Upper lobe of right lung (tissue), 1 donor: ENCODE results near the gene IRAK2. TPM values are rescaled to one million over a fixed set of nuclear protein-coding genes. Genes with fewer than 3 reads are reported as not detected.
A peak's percentile ranks its signal among the peaks of the same experiment; 100 is the strongest.

Source experiments
- ATAC-seq: fragments of 200-7000 bp; cut with Tn5 transposase; one replicate; pipeline ENCODE4 v1.9.1; 2020; ENCODE audit warnings: mild to moderate bottlenecking, moderate library complexity
- DNase-seq: peaks from one replicate; pipeline ENCODE4 v3.0.0-alpha.2; 2020
- H3K27ac ChIP-seq: fragments of 200-600 bp; one replicate; pipeline ENCODE4 v1.8.0; 2022
- H3K27me3 ChIP-seq: fragments of 200-600 bp; one replicate; pipeline ENCODE4 v1.8.0; 2022; ENCODE audit warnings: mild to moderate bottlenecking
- H3K36me3 ChIP-seq: fragments of 200-600 bp; one replicate; pipeline ENCODE4 v1.8.0; 2022
- H3K4me1 ChIP-seq: fragments of 200-600 bp; one replicate; pipeline ENCODE4 v1.8.0; 2022
- H3K4me3 ChIP-seq: fragments of 200-600 bp; one replicate; pipeline ENCODE4 v1.8.0; 2022; ENCODE audit warnings: mild to moderate bottlenecking
- H3K9me3 ChIP-seq: fragments of 200-600 bp; one replicate; pipeline ENCODE4 v1.8.0; 2022
- CTCF ChIP-seq: fragments of 200-600 bp; IDR thresholded peaks from one replicate; pipeline ENCODE4 v1.8.0; 2022; ENCODE audit warnings: antibody characterized with exemption
- intact Hi-C: fragments of 100-400 bp; cut with DNase I; formaldehyde crosslinking; loops from one replicate; pipeline ENCODE4 v1.11.0; 2022
- total RNA-seq: library from RNA; stranded (reverse); fragmentation: NEBNext Ultra II Directional; extraction: Animal tissue kit (Norgen Biotek cat#: 25700); gene quantifications from one replicate; pipeline ENCODE4 v1.2.1, GENCODE V29; 2021
- donor health status: DM: no; HTN: yes; CAD: no; lungs with severe emphysema.

The IRAK2 gene
- total RNA-seq, 1 donor from 2014 or later, result 5.2 TPM

- ATAC-seq, result no peak
- H3K27ac ChIP-seq, result no peak overlapping the region
- no peaks in the 10 kb centered on the region for H3K27me3 ChIP-seq
- H3K9me3 ChIP-seq, result no peaks in the 10 kb centered on the region
- no peak overlapping the region for H3K4me3 ChIP-seq
- H3K4me1 ChIP-seq, result peaks cover 22% of the 10 kb centered on the region
- DNase-seq, result no peak
- intact Hi-C loops, result no loop called here
- TF ChIP-seq CTCF, result no peak
- H3K36me3 ChIP-seq, result no peaks in the 10 kb centered on the region
These were observed 18.2 kb downstream of the IRAK2 start for GRCh38 chr3:10182950-10183349.

GRCh38 chr3:10184250-10184649, 19.5 kb downstream of the IRAK2 start:
- no peak for ATAC-seq
- no peaks in the 10 kb centered on the region for H3K9me3 ChIP-seq
- intact Hi-C loops, result no loop called here
- H3K27me3 ChIP-seq, result no peaks in the 10 kb centered on the region
- no peak overlapping the region for H3K4me3 ChIP-seq
- H3K36me3 ChIP-seq, result no peaks in the 10 kb centered on the region
- TF ChIP-seq CTCF, result no peak
- DNase-seq, result no peak
- H3K4me1 ChIP-seq, result peaks cover 34% of the 10 kb centered on the region
- no peak overlapping the region for H3K27ac ChIP-seq

GRCh38 chr3:10185804-10186762, 21.4 kb downstream of the IRAK2 start:
- intact Hi-C loops, result no loop called here
- TF ChIP-seq CTCF, result no peak

DNA sequence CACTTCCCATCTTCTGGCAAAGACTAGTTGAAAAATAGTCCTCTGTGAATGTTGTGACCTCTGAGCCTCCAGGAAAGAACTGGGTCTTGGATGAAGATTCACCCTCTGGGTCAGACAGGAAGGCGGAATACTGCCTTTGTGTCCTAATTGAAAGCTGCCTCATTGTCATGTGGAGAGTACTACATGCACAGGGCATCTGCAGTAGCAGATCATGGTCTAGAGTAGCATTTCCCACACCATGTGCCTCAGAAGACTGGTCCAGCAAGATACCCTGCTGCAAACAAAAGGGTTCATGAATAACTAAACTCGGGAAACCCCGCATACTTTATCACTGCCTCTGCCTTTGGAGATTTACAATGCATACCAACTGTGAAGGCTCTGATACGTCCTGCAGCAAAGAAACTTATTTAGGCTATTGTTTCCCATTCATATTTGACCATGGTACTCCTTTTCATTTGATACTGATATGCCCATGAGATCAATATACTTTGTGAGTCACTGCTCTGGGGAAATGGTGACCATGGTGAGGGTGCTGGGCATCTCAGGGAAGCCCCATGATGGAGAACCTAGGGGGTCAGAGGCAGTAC, 22.7 kb downstream of the IRAK2 start:
- Histone ChIP-seq H3K27ac (no peak overlapping the region), H3K36me3 (no peaks in the 10 kb centered on the region), H3K4me1 (peaks cover 62% of the 10 kb centered on the region), H3K27me3 (no peaks in the 10 kb centered on the region), H3K9me3 (no peaks in the 10 kb centered on the region), H3K4me3 (no peak overlapping the region)
- TF ChIP-seq CTCF, result no peak
- ATAC-seq, result no peak
- DNase-seq, result no peak
- intact Hi-C loops, result no loop called here

More at GRCh38 chr3:10185804-10186762, 21.4 kb downstream of the IRAK2 start:
- Histone ChIP-seq H3K4me1 (peaks cover 52% of the 10 kb centered on the region), H3K4me3 (no peak overlapping the region), H3K27me3 (no peaks in the 10 kb centered on the region), H3K9me3 (no peaks in the 10 kb centered on the region), H3K27ac (peak overlapping the region; percentile 40), H3K36me3 (no peaks in the 10 kb centered on the region)
- DNase-seq (no peak), ATAC-seq (no peak)

GRCh38 chr3:10187944-10188343, 23.2 kb downstream of the IRAK2 start:
- no peak overlapping the region for H3K27ac ChIP-seq
- no peak for TF ChIP-seq CTCF

More at GRCh38 chr3:10187944-10188343, 23.2 kb downstream of the IRAK2 start:
- intact Hi-C loops, result no loop called here
- Histone ChIP-seq H3K36me3 (no peaks in the 10 kb centered on the region), H3K4me1 (peaks cover 68% of the 10 kb centered on the region), H3K9me3 (no peaks in the 10 kb centered on the region), H3K27me3 (no peaks in the 10 kb centered on the region), H3K4me3 (no peak overlapping the region)
- DNase-seq (no peak), ATAC-seq (no peak)
